T-helper 2 cell treated with Interferon-gamma antibody and Interleukin-4, amounts not matched to agents 5 μg/mL and 100 μg/mL, for 36 hours (primary cell): ENCODE results near the gene INPP5D.
"Not testable (repeated sequence)": the region's sequence is repeated elsewhere in the genome, so short reads cannot be mapped to it uniquely, and the experiment has no call there.

ENCODE experiments used
- DNase-seq: peaks from one replicate; pipeline ENCODE4 v3.0.0; 2021; ENCODE audit warnings: low spot score
- H3K27ac Mint-ChIP-seq: one replicate; pipeline ENCODE4 v1.8.0; 2021; ENCODE audit warnings: mild to moderate bottlenecking, mixed read lengths
- H3K27me3 Mint-ChIP-seq: one replicate; pipeline ENCODE4 v1.8.0; 2021; ENCODE audit warnings: low read depth, mixed read lengths
- H3K36me3 Mint-ChIP-seq: one replicate; pipeline ENCODE4 v1.8.0; 2021; ENCODE audit warnings: low read depth, mixed read lengths
- H3K4me1 Mint-ChIP-seq: one replicate; pipeline ENCODE4 v1.8.0; 2021; ENCODE audit warnings: low read depth, mixed read lengths
- H3K4me3 Mint-ChIP-seq: one replicate; pipeline ENCODE4 v1.8.0; 2022; ENCODE audit warnings: mild to moderate bottlenecking, moderate library complexity, mixed read lengths
- H3K9me3 Mint-ChIP-seq: one replicate; pipeline ENCODE4 v1.8.0; 2021; ENCODE audit warnings: mixed read lengths

Gene INPP5D

GRCh38 chr2:233059797-233060500 is at the start of gene INPP5D:
TSS of gene INPP5D (plus strand) at chr2:233060342. CDS start at chr2:233060479, 137 bp downstream.
- Mint-ChIP-seq H3K4me1 (peaks cover 29% of the 10 kb centered on the region), H3K27me3 (no peaks in the 10 kb centered on the region)

GRCh38 chr2:233010569-233011267 is 49.4 kb upstream of the INPP5D start:
- Mint-ChIP-seq H3K27me3 (peaks cover 5% of the 10 kb centered on the region), H3K36me3 (no peaks in the 10 kb centered on the region), H3K4me1 (no peaks in the 10 kb centered on the region), H3K27ac (no peak overlapping the region), H3K4me3 (no peak overlapping the region), H3K9me3 (no peaks in the 10 kb centered on the region)
- DNase-seq = no peak

More at GRCh38 chr2:233059797-233060500, at the start of gene INPP5D:
- Mint-ChIP-seq H3K9me3 (no peaks in the 10 kb centered on the region), H3K36me3 (peaks cover 33% of the 10 kb centered on the region), H3K4me3 (peak within 1 kb of the TSS; percentile 99), H3K27ac (peak within 1 kb of the TSS; percentile 90)
- DNase-seq = peak; percentile 69

DNA sequence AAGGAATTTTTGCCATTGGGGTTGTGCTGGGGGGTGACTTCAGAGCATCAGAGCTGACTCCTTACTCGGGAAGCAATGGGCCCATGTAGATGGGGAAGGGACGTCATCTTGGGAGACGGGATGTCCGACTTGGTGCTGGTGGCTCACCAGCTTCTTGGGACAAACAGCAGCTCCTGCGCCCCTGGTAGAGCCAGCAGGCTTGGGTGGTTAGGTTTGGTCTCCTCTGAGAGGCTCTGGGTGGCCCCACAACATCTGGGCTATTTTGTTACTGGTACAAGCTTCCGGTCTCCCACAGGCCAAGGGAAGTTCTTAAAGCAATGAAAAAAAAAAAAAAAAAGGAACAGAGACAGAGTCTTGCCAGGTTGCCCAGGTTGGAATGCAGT is 48.9 kb upstream of the INPP5D start:
- H3K9me3 Mint-ChIP-seq = no peaks in the 10 kb centered on the region
- no peak overlapping the region for H3K27ac Mint-ChIP-seq
- peaks cover 2% of the 10 kb centered on the region for H3K27me3 Mint-ChIP-seq
- DNase-seq = no peak
- H3K36me3 Mint-ChIP-seq = no peaks in the 10 kb centered on the region
- H3K4me1 Mint-ChIP-seq = no peaks in the 10 kb centered on the region
- no peak overlapping the region for H3K4me3 Mint-ChIP-seq

DNA sequence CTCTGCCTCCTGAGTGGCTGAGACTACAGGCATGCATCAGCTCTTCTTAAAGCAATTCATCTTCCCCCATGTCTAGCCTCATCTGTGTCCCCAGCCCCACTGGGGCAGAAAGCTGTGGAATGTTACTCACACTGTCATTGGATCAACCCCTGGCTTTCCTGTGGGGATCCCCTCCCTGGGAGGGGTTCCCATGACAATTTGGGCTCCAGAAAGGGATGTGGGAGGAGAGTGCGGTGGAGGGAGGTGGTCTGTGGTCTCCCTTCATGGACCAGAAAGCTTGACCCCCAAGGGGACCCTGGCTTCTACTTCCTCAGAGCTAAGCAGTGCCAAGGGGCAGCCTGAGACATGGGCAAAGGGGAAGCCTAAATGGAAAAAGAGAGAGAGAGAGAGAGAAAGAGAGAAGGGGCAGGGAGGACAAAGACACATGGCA is 48.4 kb upstream of the INPP5D start:
- H3K36me3 Mint-ChIP-seq = no peaks in the 10 kb centered on the region
- DNase-seq = no peak
- H3K27me3 Mint-ChIP-seq = peaks cover 2% of the 10 kb centered on the region
- H3K27ac Mint-ChIP-seq = no peak overlapping the region
- no peaks in the 10 kb centered on the region for H3K4me1 Mint-ChIP-seq
- H3K9me3 Mint-ChIP-seq = no peaks in the 10 kb centered on the region
- H3K4me3 Mint-ChIP-seq = no peak overlapping the region

DNA sequence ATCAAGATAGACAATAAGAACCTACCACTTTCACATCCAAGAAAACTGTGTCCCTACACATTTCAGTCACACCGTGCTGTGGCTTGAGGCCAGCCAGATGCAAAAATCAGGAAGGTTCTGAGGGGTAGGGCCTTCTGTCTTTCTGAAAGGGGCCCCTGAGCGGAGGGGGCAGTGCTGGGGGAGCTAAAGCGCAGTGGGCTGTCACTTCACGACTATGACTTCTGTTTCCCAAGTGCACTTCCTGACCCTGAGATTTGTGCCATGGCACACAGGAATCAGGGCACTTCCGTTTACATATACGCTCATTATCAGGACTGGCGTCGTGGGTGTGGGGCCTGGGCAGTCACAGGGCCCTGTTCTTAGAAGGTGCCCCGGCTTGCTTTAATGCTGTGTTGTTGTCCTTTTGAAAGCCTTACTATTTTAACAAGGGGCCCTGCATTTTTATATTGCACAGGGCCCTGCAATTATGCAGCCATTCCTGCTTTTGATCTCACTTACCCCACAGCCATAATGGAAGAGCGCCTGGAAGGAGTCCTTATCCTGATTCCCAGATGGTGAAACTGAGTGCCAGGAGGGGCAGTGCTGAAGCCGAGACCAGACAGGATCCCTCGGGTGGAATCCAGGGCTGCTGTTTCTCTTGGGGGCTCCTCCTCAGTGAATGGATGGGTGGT is 47.7 kb upstream of the INPP5D start:
- no peaks in the 10 kb centered on the region for H3K36me3 Mint-ChIP-seq
- H3K27ac Mint-ChIP-seq = no peak overlapping the region
- H3K4me3 Mint-ChIP-seq = no peak overlapping the region
- H3K4me1 Mint-ChIP-seq = no peaks in the 10 kb centered on the region
- H3K27me3 Mint-ChIP-seq = peaks cover 3% of the 10 kb centered on the region
- no peak for DNase-seq
- H3K9me3 Mint-ChIP-seq = no peaks in the 10 kb centered on the region

DNA sequence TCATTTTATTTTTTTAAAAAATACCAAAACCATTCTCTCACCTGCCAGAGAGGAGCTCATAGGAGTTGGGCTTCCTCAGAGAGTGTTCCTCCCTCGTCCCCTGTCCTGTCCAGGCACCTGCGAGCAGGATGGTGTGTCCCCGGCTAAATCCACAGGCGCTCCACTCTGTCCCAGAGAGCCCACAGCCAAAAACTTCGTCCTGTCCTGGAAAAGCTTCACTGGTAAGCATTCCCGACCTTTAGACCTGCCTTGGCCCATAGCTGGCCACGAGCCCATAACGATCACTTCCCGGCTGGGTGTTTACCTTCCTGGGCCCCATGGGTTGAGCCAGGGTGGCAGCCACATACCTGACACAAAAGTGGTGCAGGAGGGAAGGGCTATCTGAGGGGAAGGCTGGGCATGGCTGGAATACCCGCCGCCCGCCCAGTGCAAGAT is 47.1 kb upstream of the INPP5D start, which contains the start of gene NGEF:
NGEF (minus strand) TSS at position 230 of the 435 bp plus-strand sequence. CDS start 38,366 bp downstream, outside the sequence.
- Mint-ChIP-seq H3K4me1 (no peaks in the 10 kb centered on the region), H3K36me3 (no peaks in the 10 kb centered on the region), H3K9me3 (no peaks in the 10 kb centered on the region), H3K27ac (no peak within 1 kb of the TSS), H3K27me3 (peaks cover 5% of the 10 kb centered on the region), H3K4me3 (no peak within 1 kb of the TSS)
- no peak for DNase-seq

GRCh38 chr2:233013650-233014049 is 46.5 kb upstream of the INPP5D start:
- no peak overlapping the region for H3K4me3 Mint-ChIP-seq

GRCh38 chr2:233015019-233015645 is 45.0 kb upstream of the INPP5D start:
- no peak overlapping the region for H3K4me3 Mint-ChIP-seq
- no peak overlapping the region for H3K27ac Mint-ChIP-seq
- H3K9me3 Mint-ChIP-seq = no peaks in the 10 kb centered on the region
- peaks cover 4% of the 10 kb centered on the region for H3K27me3 Mint-ChIP-seq
- no peak for DNase-seq
- no peaks in the 10 kb centered on the region for H3K4me1 Mint-ChIP-seq
- no peaks in the 10 kb centered on the region for H3K36me3 Mint-ChIP-seq

More at GRCh38 chr2:233013650-233014049, 46.5 kb upstream of the INPP5D start:
- no peak overlapping the region for H3K27ac Mint-ChIP-seq
- H3K36me3 Mint-ChIP-seq = no peaks in the 10 kb centered on the region
- H3K4me1 Mint-ChIP-seq = no peaks in the 10 kb centered on the region
- DNase-seq = no peak
- peaks cover 5% of the 10 kb centered on the region for H3K27me3 Mint-ChIP-seq
- no peaks in the 10 kb centered on the region for H3K9me3 Mint-ChIP-seq

DNA sequence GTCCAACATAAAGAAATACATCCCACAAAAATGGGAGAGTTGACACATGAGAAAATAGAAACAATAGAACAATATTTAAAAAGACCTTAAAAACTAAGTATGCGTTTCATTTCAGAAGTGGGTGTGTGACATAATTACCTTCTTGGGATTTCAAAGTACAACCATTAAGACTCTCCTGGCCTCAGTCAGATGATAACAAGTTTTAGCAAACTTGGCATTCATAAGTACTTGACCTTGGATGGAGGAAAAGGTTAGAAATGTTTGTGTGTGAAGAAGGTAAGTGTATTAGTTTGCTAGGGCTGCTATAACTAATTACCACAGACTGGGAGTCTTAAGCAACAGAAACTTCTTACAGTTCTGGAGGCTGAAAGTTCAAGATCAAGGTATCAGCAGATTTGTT is 42.2 kb upstream of the INPP5D start:
- DNase-seq = no peak
- no peak overlapping the region for H3K27ac Mint-ChIP-seq
- no peak overlapping the region for H3K4me3 Mint-ChIP-seq
- no peaks in the 10 kb centered on the region for H3K9me3 Mint-ChIP-seq
- H3K27me3 Mint-ChIP-seq = peaks cover 3% of the 10 kb centered on the region
- no peaks in the 10 kb centered on the region for H3K36me3 Mint-ChIP-seq
- no peaks in the 10 kb centered on the region for H3K4me1 Mint-ChIP-seq

DNA sequence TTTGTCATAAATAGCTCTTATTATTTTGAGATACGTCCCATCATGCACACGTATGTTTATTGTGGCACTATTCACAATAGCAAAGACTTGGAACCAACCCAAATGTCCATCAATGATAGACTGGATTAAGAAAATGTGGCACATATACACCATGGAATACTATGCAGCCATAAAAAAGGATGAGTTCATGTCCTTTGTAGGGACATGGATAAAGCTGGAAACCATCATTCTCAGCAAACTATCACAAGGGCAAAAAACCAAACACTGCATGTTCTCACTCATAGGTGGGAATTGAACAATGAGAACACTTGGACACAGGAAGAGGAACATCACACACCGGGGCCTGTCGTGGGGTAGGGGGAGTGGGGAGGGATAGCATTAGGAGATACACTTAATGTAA is 40.5 kb upstream of the INPP5D start:
- not testable (repeated sequence) for H3K36me3 Mint-ChIP-seq, H3K27me3 Mint-ChIP-seq, H3K27ac Mint-ChIP-seq, H3K4me1 Mint-ChIP-seq, H3K4me3 Mint-ChIP-seq, DNase-seq, H3K9me3 Mint-ChIP-seq

DNA sequence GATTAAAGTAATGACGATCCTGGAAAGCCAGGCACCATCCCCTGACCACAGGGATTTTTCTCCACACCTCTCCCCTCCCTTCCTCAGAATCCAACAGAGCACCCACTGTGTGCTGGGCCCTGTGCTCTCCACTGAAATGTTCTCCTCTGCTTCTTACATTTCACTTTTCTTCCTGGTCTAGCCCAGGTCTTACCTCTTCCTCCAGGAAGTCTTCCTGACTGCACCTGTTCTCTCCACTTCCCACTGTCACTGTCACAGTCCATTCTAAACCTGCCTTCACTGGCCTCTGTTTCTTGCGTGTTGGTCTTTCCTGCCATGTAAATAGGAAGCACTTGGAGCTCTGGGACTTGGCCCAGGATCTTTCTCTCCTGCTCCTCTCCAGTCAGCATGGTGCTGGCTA is 39.7 kb upstream of the INPP5D start:
- Mint-ChIP-seq H3K27ac (no peak overlapping the region), H3K27me3 (peaks cover 3% of the 10 kb centered on the region), H3K4me3 (no peak overlapping the region), H3K36me3 (no peaks in the 10 kb centered on the region), H3K9me3 (no peaks in the 10 kb centered on the region), H3K4me1 (no peaks in the 10 kb centered on the region)
- DNase-seq = no peak

DNA sequence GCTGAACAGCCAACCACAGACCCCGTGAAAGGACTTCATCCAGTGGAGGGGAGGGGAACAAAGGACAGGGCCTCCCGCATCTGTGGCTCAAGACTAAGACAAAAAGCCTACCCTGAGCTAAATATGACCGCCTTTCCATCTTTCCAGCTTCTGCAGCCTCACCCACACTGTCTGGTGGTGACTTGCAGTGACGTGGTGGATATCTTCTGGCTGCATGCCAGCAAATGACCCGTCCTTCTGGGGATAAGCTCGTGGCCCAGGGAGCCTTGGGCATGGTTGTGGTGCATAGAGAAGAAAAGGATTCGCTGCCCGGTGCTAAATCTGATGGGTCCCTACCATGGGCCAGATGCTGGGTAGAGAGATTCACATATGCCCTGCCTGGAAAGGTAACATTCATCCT is 38.4 kb upstream of the INPP5D start:
- no peak for DNase-seq
- no peaks in the 10 kb centered on the region for H3K9me3 Mint-ChIP-seq
- H3K27ac Mint-ChIP-seq = no peak overlapping the region
- peaks cover 5% of the 10 kb centered on the region for H3K27me3 Mint-ChIP-seq
- H3K36me3 Mint-ChIP-seq = no peaks in the 10 kb centered on the region
- H3K4me3 Mint-ChIP-seq = no peak overlapping the region
- no peaks in the 10 kb centered on the region for H3K4me1 Mint-ChIP-seq

- Mint-ChIP-seq H3K9me3 (no peaks in the 10 kb centered on the region), H3K36me3 (no peaks in the 10 kb centered on the region), H3K27ac (no peak overlapping the region), H3K4me1 (no peaks in the 10 kb centered on the region), H3K4me3 (no peak overlapping the region), H3K27me3 (peaks cover 3% of the 10 kb centered on the region)
- DNase-seq = no peak
Observed at GRCh38 chr2:233022561-233022960, 37.6 kb upstream of the INPP5D start.
